Measurements from ENCODE around the gene VRK3.

Gene VRK3

GRCh38 chr19:50030225-50030624 lies 5.1 kb upstream of the VRK3 start:
- no peak for TF ChIP-seq CTCF (IDR thresholded peaks at IDR 0.05; ENCODE audit: borderline replicate concordance, insufficient read depth, low read depth, low read length)
- no peak overlapping the region for H3K4me3 ChIP-seq (ENCODE audit: low read depth, low read length)

GRCh38 chr19:50026550-50026906 lies 1.4 kb upstream of the VRK3 start:
- TF ChIP-seq CTCF (IDR thresholded peaks at IDR 0.05; ENCODE audit: borderline replicate concordance, insufficient read depth, low read depth, low read length): no peak
- no peak overlapping the region for H3K4me3 ChIP-seq (ENCODE audit: low read depth, low read length)

GRCh38 chr19:50025794-50026549 lies 800 bp upstream of the VRK3 start, which contains the start of gene ZNF473:
TSS of gene ZNF473 (plus strand) at chr19:50026005. CDS start at chr19:50031083, 5,078 bp downstream.
- peak within 1 kb of the TSS; percentile 96 for H3K4me3 ChIP-seq (ENCODE audit: low read depth, low read length)
- no peak for TF ChIP-seq CTCF (IDR thresholded peaks at IDR 0.05; ENCODE audit: borderline replicate concordance, insufficient read depth, low read depth, low read length)

GRCh38 chr19:50024719-50025021 lies 502 bp downstream of the VRK3 start:
- H3K4me3 ChIP-seq (ENCODE audit: low read depth, low read length): peak overlapping the region; percentile 96
- no peak for TF ChIP-seq CTCF (IDR thresholded peaks at IDR 0.05; ENCODE audit: borderline replicate concordance, insufficient read depth, low read depth, low read length)

- H3K4me3 ChIP-seq (ENCODE audit: low read depth, low read length): no peak overlapping the region
- TF ChIP-seq CTCF (IDR thresholded peaks at IDR 0.05; ENCODE audit: borderline replicate concordance, insufficient read depth, low read depth, low read length): no peak
Measured at GRCh38 chr19:50022823-50023222, 2.3 kb downstream of the VRK3 start.

- H3K4me3 ChIP-seq (ENCODE audit: low read depth, low read length): no peak overlapping the region
- no peak for TF ChIP-seq CTCF (IDR thresholded peaks at IDR 0.05; ENCODE audit: borderline replicate concordance, insufficient read depth, low read depth, low read length)
Measured at GRCh38 chr19:50020481-50020880, 4.7 kb downstream of the VRK3 start.

- no peak for TF ChIP-seq CTCF (IDR thresholded peaks at IDR 0.05; ENCODE audit: borderline replicate concordance, insufficient read depth, low read depth, low read length)
- no peak overlapping the region for H3K4me3 ChIP-seq (ENCODE audit: low read depth, low read length)
Measured at GRCh38 chr19:50016225-50016807, 8.9 kb downstream of the VRK3 start.

Data from GM12875 (cell line).